AG09309 (cell line): ENCODE data around the gene ENTPD6.

Experiments used
- DNase-seq: peaks from one replicate; pipeline ENCODE4 v3.0.0-alpha.2; 2010; ENCODE audit warnings: low read depth
- H3K4me3 ChIP-seq: 2 replicates; pipeline ENCODE4 v1.5.1; 2011; ENCODE audit warnings: mild to moderate bottlenecking, low read depth, low read length, moderate library complexity; ENCODE audit not compliant: control insufficient read depth
- CTCF ChIP-seq: IDR thresholded peaks from 2 replicates; pipeline ENCODE4 v1.5.1; 2011; ENCODE audit warnings: mild to moderate bottlenecking, low read depth, low read length, inconsistent platforms; ENCODE audit not compliant: insufficient read depth, control insufficient read depth; ENCODE audit errors: missing control alignments

ENTPD6 gene

GRCh38 chr20:25270829-25271251 is 75.3 kb downstream of the ENTPD6 start:
- TF ChIP-seq CTCF = no peak
- no peak for DNase-seq
- no peak overlapping the region for H3K4me3 ChIP-seq

- H3K4me3 ChIP-seq = no peak overlapping the region
- no peak for TF ChIP-seq CTCF
- DNase-seq = no peak
Measured at GRCh38 chr20:25271486-25272222, 76.1 kb downstream of the ENTPD6 start.

GRCh38 chr20:25272223-25273000 is 76.9 kb downstream of the ENTPD6 start:
- DNase-seq = no peak
- H3K4me3 ChIP-seq = no peak overlapping the region
- no peak for TF ChIP-seq CTCF

GRCh38 chr20:25273046-25273445 is 77.5 kb downstream of the ENTPD6 start:
- no peak overlapping the region for H3K4me3 ChIP-seq
- no peak for TF ChIP-seq CTCF
- DNase-seq = no peak

GRCh38 chr20:25273541-25274358 is 78.2 kb downstream of the ENTPD6 start:
- no peak for TF ChIP-seq CTCF
- no peak for DNase-seq
- no peak overlapping the region for H3K4me3 ChIP-seq

- DNase-seq = no peak
- no peak overlapping the region for H3K4me3 ChIP-seq
- no peak for TF ChIP-seq CTCF
Measured at GRCh38 chr20:25274481-25274880, 79.0 kb downstream of the ENTPD6 start.
